ENCODE measurements around the gene NOSTRIN. TPM values are rescaled to one million over a fixed set of nuclear protein-coding genes. Genes with fewer than 3 reads are reported as not detected.

NOSTRIN gene
- total RNA-seq, 1 experiment from 2014 or later = 3.1 TPM

- POLR2A ChIA-PET = no interaction called here
- H3K27me3 ChIP-seq (ENCODE audit: insufficient read depth, low read length) = no peaks in the 10 kb centered on the region
Observed at GRCh38 chr2:168835969-168836368, 33.5 kb downstream of the NOSTRIN start.

More at GRCh38 chr2:168835969-168836368, 33.5 kb downstream of the NOSTRIN start:
- no peak overlapping the region for H3K27ac ChIP-seq (ENCODE audit: low read depth, low read length)
- no peak overlapping the region for H3K9ac ChIP-seq (ENCODE audit: low read length)
- H3K4me2 ChIP-seq (ENCODE audit: low read length) = no peak overlapping the region
- H3K4me1 ChIP-seq (ENCODE audit: control insufficient read depth in 1 of 2, insufficient read depth in 2 of 2, low read length in 2 of 2) = no peaks in the 10 kb centered on the region
- RAD21 ChIA-PET (ENCODE audit: low non-redundant PET in 1 of 2, low total read pairs in 2 of 2, uncharacterized antibody in 2 of 2, unreplicated experiment in 2 of 2) = no interaction called here
- no TSS peak for BruUV-seq (replicated peaks)
- CTCF ChIA-PET = interaction anchor here (1.1 kb wide), 1 partner anchor 499 kb away, joined by 3 read pairs; no protein-coding TSS in a partner anchor
- H3K4me3 ChIP-seq (replicated peaks in 1 of 2; ENCODE audit: low read depth in 1 of 2, low read length in 2 of 2) = no peak overlapping the region
- H3K9me2 ChIP-seq (ENCODE audit: insufficient read depth) = no peaks in the 10 kb centered on the region
- no peaks in the 10 kb centered on the region for H3K79me2 ChIP-seq (ENCODE audit: insufficient read depth, low read length)
- no peaks in the 10 kb centered on the region for H4K20me1 ChIP-seq (ENCODE audit: insufficient read depth)
- no peaks in the 10 kb centered on the region for H3K36me3 ChIP-seq (ENCODE audit: control insufficient read depth in 1 of 2, insufficient read depth in 2 of 2, low read length in 2 of 2)
- DNase-seq (ENCODE audit: low read depth, low spot score) (no peak), ATAC-seq (no peak)
- TF ChIP-seq ATF3 (IDR thresholded peaks at IDR 0.05) (no peak), RAD21 (IDR thresholded peaks at IDR 0.05; ENCODE audit: low read depth) (no peak), ELF1 (IDR thresholded peaks at IDR 0.05; ENCODE audit: borderline replicate concordance, low read depth) (no peak), YY1 (IDR thresholded peaks at IDR 0.05; ENCODE audit: extremely low read depth, insufficient replicate concordance, low read depth, low read length) (no peak), SP1 (IDR thresholded peaks at IDR 0.05; ENCODE audit: low read depth) (no peak), TCF7L2 (IDR thresholded peaks at IDR 0.05; ENCODE audit: borderline replicate concordance, extremely low read depth, insufficient read depth, insufficient read length) (no peak), POLR2AphosphoS5 (IDR thresholded peaks at IDR 0.05; ENCODE audit: low read depth, low read length) (no peak), ZNF274 (IDR thresholded peaks at IDR 0.05; ENCODE audit: low read depth, low read length) (no peak), SIN3A (IDR thresholded peaks at IDR 0.05; ENCODE audit: low read depth) (no peak), SRF (IDR thresholded peaks at IDR 0.05; ENCODE audit: low read depth) (no peak), POLR2A (IDR thresholded peaks at IDR 0.05; ENCODE audit: borderline replicate concordance, extremely low read depth, insufficient read depth, insufficient read length) (no peak), ZBTB33 (IDR thresholded peaks at IDR 0.05; ENCODE audit: extremely low read depth, insufficient replicate concordance, low read length) (no peak), EZH2phosphoT487 (IDR thresholded peaks at IDR 0.05; ENCODE audit: borderline replicate concordance) (no peak), FOSL1 (IDR thresholded peaks at IDR 0.05; ENCODE audit: low read depth) (no peak), ZFX (IDR thresholded peaks at IDR 0.05) (no peak), CBX3 (IDR thresholded peaks at IDR 0.05; ENCODE audit: low read depth) (no peak)
- TF ChIP-seq, protein P1, sequence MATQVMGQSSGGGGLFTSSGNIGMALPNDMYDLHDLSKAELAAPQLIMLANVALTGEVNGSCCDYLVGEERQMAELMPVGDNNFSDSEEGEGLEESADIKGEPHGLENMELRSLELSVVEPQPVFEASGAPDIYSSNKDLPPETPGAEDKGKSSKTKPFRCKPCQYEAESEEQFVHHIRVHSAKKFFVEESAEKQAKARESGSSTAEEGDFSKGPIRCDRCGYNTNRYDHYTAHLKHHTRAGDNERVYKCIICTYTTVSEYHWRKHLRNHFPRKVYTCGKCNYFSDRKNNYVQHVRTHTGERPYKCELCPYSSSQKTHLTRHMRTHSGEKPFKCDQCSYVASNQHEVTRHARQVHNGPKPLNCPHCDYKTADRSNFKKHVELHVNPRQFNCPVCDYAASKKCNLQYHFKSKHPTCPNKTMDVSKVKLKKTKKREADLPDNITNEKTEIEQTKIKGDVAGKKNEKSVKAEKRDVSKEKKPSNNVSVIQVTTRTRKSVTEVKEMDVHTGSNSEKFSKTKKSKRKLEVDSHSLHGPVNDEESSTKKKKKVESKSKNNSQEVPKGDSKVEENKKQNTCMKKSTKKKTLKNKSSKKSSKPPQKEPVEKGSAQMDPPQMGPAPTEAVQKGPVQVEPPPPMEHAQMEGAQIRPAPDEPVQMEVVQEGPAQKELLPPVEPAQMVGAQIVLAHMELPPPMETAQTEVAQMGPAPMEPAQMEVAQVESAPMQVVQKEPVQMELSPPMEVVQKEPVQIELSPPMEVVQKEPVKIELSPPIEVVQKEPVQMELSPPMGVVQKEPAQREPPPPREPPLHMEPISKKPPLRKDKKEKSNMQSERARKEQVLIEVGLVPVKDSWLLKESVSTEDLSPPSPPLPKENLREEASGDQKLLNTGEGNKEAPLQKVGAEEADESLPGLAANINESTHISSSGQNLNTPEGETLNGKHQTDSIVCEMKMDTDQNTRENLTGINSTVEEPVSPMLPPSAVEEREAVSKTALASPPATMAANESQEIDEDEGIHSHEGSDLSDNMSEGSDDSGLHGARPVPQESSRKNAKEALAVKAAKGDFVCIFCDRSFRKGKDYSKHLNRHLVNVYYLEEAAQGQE (IDR thresholded peaks at IDR 0.05; ENCODE audit: low read depth) = no peak
- TF ChIP-seq, protein P2, sequence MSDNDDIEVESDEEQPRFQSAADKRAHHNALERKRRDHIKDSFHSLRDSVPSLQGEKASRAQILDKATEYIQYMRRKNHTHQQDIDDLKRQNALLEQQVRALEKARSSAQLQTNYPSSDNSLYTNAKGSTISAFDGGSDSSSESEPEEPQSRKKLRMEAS (IDR thresholded peaks at IDR 0.05) = no peak
- no peaks in the 10 kb centered on the region for H3K9me3 ChIP-seq (ENCODE audit: control insufficient read depth in 1 of 2, insufficient read depth in 1 of 2, low read depth in 1 of 2, low read length in 2 of 2)
- H2AFZ ChIP-seq (ENCODE audit: low read depth, low read length, poor library complexity, severe bottlenecking) = no peak overlapping the region
- intact Hi-C loops (cut with micrococcal nuclease) = no loop called here

Data from HCT116 (cell line).